SK-N-DZ (cell line): ENCODE results near the gene ADCY2.

ENCODE experiments used
- DNase-seq: peaks from one replicate; pipeline ENCODE4 v3.0.0-alpha.2; 2015; ENCODE audit warnings: low spot score

The ADCY2 gene

DNA sequence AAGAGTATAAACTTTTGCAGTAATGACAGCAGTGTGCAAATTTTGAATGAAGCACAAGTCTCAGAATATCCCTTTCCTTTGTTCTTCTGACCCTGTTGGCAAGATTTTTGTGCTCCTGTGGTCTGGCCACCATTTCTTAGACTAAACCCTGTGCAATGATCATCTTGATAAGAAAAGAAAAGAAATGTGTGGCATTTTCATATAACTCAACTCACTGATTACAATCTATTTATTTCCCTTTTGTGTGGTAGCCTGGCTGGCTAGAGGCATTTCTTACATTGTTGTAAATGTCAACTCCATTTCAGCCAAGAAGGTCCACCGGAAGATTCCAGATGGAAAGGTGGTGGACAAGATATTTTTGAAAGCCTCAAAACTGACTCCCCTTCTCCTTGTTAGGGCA lies 41.9 kb downstream of the ADCY2 start:
- no peak for DNase-seq

DNA sequence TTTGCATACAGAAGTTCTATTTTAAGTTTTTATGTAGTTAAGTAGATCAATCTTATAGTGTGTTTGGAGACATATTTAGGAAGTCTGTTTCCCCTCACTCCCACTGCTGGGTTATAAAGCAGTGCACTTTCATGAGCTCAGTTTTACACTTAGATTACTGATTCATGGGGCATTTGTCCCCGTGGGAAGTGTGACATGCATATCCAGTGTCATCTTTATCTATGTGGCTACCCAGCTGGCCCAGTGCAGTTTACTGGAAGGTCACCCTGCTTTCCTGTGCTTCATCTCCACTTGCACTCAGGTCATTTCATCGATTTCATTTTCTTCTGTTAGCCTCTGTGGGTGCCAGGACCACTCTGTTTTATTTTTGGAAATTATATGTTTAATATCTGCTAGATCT lies 49.1 kb downstream of the ADCY2 start:
- no peak for DNase-seq

DNA sequence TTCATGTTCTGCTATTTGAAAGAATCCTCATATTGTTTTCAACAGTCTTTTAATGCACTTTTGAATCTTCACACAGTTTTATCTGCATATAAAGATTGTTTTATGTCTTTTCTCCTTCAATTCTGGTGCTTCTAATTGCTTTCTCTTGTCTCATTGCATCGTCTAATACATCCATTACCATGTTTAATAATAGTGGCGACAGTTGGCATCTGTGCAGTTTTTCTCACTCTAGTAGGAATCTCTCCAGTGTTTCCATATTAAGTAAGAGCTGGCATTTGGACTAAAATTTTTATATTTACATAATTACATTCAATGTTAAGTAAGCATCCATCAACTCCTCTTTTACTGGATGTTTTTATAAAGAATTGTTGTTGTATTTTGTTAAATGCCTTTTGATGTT lies 49.9 kb downstream of the ADCY2 start:
- DNase-seq: no peak

DNA sequence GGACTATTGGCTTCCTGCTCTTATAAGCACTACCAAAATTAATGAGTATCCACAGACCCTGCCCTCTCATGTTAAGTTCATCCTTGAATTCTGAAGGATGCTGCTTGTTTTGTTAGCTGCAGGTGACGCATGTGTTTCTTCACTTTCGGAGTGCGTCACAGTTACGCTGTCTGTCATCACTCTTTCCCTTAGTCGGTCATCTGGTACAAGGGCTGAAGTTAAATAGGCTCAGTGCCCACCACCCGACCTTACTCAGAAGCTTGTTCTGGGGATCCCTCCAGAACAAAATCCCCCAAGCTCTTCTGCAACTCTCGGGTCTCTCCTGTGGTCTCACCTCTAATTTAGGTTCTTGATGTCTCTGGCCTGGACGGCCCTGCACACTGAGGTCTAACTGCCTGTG lies 51.0 kb downstream of the ADCY2 start:
- DNase-seq: no peak

DNA sequence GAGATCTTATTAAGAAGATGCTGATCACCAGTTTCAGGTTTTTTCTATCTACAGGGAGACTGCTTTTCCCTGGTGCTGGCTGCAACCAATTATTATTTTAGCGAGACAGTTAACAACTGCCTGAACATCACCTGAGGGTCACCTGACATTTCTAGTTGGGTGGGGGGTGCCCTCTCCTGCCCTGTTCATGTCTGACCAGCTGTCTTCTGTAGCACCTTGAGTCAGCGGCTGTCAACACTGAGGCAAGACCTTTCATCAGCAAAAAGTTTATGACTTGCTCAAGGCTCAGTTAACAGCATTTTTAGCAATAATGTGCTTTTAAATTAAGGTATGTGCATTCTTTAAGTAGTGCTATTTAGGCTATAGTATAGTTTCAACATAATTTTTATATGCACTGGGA lies 58.0 kb downstream of the ADCY2 start:
- DNase-seq: no peak

DNA sequence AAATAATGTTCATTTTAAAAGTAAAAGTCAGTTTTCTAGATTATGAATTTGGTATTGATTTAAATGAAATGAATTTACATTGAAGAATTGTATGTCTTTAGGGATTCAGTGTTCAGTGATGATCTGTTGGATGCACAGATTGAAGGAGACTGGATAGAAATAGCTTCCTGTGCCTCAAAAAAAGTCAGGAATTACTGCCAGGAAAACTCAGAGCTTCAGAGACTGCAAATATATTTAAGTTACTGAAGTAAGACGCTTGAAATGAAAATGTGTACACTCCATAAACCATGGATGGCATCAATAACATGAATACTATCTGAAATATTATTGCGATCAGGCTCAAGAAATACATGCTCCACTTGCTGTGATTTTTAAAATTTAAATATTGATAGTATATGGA lies 60.3 kb downstream of the ADCY2 start:
- DNase-seq: no peak

DNA sequence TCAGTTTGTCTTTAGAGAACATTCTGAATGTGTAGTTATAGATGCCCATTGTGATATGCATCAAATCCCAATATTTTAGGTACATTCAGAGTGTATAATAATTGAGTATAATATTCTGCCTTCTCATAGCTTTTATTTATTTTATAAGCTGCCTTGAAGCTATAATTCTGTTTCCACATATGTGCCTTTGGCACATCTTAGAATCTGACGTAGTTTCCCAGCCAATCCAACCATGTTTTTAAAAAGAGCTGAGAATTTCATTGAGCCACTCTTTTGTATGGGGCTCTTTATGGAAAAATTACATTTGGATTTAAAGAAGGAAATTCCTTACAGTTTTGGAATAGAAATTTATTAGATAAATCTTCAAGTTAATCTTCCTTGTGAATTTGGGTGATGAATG lies 65.4 kb downstream of the ADCY2 start:
- DNase-seq: no peak

DNA sequence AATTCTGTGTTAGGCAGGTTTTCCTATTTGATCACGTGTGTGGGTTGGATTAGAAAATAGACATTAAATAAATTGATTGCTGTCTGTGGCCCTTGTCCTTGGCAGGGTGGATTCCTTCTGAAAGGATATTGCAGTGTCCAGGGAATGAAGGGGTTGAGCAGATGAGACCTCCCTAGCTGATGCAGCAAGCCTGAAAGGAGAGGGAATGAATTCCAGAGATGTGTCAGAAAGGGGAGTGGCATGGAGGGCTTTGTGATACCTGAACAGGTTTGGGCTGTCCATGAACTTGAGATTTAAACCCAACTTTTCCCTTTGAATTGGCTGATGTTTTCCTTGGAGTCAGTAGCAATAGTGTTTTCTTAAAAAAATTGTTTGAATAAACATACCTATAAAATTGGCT lies 66.8 kb downstream of the ADCY2 start:
- no peak for DNase-seq

DNA sequence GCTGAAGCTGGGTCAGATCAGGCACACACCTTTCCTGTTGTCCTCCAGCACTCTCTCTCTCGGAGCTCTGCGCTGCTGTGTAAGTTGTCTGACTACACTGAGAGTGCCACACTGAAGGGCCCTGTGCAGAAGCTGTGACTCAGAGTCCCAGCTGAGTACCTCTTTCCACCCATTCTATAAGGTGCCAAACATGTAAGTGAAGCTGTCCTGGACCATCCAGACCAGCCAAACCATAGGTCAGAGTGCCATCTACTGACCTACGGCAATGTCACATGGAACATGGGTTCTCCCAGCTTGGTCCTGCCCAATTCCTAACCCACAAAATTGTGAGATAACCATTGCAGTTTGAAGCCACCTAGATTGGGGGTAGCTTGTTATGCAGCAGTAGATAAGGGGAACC lies 68.2 kb downstream of the ADCY2 start:
- DNase-seq: no peak

DNA sequence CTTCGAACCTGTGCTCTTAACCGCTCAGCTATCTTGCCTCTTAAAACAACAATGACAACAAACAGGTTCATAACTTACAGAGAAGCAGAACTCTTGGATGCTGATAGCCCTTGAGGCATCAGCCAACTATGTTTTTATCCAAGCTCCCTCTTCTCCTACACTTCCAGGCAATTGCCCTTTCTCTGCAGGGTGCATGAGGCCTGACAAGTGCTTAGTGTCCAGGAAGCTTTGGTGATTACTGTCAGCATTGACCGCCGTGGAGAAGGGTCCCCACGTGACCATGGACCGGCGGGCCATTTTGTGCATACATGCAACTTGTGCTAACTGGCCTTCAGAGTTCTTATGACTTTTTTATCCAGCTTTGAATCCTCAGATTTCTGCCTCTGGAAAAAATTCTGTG lies 71.2 kb downstream of the ADCY2 start:
- DNase-seq: no peak

DNA sequence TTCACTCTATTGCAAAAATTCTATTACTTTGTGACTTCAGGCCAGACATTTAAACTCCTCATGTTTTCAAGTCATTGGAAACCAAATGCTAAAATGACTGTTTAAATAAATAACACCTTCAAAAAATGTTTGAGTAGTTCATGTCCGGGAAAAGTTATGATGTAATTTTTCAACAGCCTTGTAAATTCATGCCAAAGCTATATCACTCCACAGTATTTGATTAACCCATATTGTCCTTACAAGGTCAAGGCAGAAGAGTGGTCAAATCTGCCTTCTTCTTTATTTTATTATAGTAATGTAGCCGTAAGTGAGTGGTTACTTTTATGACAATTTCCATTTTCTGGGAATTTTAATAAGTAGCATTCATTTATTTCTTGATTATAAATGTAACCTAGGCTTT lies 72.8 kb downstream of the ADCY2 start:
- no peak for DNase-seq

DNA sequence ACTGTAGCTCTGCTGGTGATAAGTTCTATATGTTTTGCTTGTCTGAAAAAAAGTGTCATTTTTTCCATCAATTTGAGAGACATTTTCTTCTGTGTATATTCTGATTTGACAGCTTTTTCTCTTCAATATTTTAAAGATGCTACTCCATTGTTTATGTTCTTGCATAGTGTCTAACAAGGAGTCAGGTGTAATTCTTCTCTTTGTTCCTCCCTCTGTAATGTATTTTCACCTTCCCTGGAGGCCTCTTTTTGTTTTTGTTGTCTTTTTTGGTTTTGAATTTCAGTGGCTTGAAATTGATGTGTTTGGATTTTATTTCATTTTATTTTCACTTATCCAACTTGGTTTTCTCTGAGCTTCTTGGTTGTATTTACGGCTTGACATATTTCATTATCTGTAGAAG lies 75.8 kb downstream of the ADCY2 start:
- no peak for DNase-seq

DNA sequence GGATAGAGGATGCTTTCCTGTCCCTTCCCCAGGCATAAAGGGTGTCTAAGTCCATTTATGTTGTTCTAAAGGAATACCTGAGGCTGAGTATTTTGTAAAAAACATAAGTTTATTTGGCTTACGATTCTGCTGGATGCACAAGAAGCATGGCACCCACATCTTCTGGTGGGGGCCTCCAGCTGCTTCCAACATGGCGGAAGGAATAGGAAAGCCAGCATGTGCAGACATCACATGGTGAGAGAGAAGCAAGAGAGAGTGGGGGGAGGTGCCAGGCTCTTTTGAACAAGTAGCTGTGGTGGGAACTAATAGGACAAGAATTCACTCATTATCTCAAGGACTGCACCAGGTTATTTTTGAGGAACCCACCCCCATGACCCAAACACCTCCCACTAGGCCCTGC lies 77.2 kb downstream of the ADCY2 start:
- DNase-seq: no peak

DNA sequence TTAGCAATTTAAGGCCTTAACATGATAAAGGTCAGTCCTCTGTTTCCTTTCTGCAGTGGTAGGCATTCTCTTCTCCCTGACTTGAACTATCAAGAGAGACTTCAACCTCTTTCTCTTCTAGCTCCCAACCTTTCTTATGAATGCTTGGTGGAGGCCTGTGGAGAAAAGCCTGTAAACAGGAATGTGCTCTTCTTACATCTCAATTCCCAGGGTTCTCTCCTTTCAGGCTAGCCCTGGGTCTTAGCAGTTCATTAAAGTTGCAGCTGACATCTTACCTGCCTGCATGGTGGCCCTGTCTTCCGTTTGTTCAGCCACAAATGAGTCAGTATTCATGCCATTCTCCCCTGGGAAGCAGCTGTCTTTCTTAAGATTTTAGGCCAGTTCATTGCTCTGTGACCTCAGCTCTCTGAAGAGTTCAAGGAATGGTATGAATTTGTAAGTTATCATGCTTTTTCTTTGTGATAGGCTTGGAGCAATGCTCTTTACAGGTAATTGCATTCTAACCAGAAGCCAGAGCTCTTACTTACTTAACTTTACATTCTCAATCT lies 77.8 kb downstream of the ADCY2 start:
- no peak for DNase-seq

DNA sequence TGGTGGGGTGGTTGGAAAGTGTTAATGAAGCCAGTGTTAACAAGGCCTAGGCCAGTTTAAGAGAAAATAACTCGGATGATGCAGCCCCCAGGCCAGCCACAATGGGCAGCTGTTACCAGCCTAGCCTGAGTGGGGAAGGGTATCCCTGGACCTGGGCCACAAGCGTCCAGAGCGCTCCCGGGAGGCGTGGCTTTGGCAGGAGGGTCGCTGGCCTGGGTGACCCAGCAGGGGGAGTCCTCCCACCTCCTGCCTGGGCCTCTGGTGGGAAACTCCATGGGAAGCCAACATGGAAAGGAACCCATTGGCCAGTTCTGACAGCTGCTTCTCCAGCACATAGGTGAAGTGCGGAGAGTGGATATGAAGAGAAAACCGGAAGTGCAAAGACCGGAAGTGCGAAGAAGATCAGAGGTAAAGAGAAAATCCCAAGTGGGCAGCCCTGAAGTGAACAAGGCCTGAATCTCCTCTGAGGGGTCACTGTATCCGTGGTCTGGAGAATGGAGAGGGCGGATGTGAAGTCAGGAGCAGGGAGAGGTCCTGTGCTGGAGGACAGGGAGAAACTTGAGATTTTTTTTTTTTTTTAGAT lies 79.0 kb downstream of the ADCY2 start:
- DNase-seq: no peak

DNA sequence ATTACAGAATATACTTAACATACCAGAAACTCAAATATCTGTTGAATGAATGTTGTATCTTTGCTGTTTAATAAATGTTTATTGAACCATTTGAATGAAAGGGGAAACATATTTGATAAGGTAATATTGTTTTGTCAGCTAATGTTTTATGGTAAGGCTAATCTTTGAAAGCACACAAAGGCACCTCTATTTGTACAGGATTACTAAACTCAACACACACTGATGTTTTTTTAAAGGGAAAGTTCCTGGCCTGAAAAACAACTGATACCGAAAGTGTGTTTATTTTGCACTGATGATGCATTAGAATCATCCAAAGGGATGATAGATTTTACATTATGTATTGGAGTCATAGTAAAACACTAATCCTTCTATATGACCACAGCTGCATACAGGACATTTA lies 82.5 kb downstream of the ADCY2 start:
- no peak for DNase-seq

DNA sequence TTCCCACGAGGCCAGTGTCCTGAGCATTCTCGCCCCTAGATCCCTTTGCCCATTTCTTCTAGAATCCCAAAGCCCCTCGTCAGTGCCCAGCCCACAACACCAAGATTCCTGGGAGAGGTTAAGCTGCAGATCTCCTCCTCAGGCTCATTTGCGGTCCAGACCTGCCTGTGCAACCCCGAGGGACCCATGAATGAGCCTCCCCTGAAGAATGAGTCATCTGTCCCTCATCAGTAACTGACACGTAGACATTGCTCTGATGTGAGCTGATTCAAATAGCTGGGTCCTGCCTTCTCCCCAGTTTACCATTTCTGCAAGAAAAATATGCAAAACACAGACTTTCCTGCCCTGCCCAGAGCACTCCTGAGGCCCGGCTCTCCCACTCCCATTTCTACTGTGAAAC lies 92.8 kb downstream of the ADCY2 start:
- DNase-seq: no peak

DNA sequence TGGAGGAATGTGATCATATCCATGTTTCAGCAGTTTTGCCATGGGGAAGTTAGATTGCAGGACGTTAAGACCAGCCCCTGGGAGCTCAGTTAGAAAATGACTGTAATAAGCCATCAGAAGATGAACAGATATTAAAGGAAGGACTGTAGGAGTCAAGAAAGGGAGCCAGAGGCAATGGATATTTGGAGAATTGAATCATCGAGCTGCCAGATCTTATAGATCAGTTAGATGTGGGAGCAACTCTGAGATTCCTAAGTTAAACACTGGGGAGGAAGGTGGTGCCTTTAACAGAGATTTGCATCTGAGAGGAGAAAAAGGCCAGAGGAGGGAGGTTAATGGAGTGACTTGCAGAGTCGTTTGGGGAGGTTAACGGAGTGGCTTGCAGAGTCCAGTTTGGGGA lies 96.4 kb downstream of the ADCY2 start:
- DNase-seq: no peak

DNA sequence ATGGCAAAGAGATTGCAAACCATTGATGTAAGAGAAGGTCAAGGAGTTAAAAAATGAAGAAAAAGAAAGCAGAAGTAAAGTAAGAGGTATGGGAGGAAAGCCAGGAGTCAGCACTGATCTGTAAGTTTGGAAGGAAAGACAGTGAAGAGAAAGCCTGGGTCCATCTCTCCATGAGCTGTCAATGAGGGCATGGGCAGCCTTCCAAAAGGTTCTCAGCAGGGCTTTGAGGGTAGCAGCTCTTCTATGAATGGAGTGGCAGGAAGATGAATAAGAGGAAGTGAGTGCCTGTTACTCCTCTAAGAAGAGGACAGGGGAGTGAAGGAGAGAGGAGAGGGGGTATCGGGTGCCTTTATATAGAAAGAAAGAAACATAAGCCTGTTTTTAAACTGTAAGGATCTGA lies 97.1 kb downstream of the ADCY2 start:
- no peak for DNase-seq

DNA sequence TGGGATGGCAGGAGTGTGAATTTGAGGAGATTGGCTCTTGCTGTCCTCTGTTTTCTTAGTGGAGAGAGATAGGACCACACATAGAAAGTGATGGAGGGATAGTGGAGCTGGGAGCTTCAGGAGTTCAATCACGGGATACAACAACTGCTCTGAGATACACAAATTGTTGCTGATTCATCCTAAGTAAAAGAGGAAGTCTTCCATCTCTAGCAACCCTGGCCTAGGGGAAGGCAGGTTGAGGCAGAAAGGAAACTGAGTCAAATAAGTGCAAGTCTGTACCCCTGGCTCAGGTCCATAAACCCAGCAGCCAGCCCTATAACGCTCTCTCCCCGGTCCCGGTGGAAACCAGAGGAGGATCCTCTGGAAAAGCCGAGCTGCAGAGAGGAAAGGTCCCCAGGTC lies 97.7 kb downstream of the ADCY2 start:
- DNase-seq: no peak

DNA sequence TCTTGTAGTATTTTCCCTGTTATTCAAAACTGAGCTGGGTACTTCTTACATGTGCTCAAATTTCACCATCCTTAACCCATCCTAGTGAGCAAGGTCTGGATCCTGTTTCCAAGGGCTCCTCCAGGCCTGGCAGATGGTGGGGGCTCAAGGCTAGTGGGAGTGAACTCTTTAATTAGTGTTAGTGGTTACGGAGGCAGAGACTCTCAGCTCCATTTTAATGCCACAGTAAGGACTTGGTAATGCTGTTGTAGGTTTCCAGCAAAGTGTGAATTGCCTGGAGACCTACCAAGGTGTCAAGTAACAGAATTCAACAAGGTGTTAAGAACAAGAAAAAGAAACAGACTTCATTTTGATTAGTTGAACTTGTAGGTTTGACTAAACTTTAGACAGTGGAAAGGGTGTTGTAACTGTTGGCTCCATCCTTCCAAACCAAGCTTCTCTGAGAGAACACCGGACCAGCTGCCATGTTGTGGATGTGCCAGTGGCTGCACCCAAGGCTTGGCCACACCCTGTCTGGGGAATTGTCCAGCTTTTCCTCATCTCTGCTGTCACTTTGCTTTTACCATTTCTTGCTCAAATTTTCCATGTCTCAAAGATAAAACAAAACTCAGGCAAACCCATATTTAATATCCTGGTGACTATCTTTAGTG lies 98.7 kb downstream of the ADCY2 start:
- no peak for DNase-seq

DNA sequence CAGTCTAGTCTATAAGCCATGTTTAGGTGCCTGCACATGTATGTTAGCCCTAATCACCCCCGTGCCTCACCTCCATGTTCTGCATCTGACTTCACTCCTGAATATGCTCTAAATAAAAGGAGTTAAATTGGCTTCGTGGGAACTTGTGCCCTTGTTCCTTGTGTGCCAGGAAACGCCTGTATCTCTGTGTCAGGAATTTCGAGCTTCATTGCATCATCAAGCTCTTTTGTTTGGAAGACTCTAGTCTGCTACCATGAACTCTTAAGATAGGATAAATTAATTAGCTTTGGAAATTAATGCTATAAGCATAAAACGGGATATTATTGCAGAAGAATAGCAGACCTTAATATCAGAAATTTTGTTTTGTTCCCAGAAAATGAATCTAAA lies 99.2 kb downstream of the ADCY2 start:
- DNase-seq: no peak

DNA sequence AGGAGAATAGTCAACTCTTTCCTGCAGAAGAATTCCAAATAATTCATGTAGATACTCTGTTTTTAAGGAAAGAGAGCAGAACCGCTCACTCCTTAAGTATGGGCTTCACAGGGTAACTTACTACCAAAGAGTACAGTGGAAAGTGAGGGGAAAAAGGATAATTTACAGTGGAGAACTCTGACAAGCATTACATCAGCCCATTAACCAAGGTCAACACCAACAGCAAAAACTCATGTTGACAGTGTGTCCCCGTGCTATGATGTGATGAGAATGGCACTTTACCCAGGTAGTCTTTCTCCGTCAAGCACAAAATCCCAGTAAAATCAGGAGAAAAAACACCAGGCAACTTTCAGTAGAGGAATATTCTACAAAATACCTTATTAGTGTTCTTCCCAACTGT lies 104.3 kb downstream of the ADCY2 start:
- DNase-seq: no peak

DNA sequence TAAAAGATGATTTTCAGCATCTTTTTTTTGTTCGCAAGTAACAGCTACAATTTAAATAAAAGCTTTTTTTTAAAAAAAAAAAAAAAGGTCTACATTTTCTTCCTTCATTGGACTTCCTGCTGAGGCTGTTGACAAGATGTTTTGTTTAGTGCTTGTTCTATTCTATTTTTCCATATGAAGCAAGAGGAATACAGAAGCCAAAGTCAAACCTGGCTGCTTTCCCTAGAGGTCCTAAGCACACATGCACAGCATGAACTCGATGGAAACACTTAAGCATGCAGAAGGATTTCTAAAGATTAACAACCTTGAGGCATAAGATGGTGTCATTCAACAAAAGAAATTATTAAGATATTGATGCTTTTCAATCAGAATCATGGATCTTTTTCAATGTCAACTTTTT lies 105.1 kb downstream of the ADCY2 start:
- no peak for DNase-seq
